HCT116 (cell line): Measurements from ENCODE around the gene KCND2. TPM values are rescaled to one million over a fixed set of nuclear protein-coding genes. Genes with fewer than 3 reads are reported as not detected.

ENCODE experiments used
- ATAC-seq: fragments of 200-7000 bp; cut with Tn5 transposase; 2 replicates; pipeline ENCODE4 v1.9.1; 2020; ENCODE audit warnings: mild to moderate bottlenecking, moderate library complexity
- BruUV-seq: library from RNA; stranded (reverse); fragments of 400-500 nt; replicated peaks from 2 replicates; lab custom pipeline; 2021; lab: Mats Ljungman, UMichigan
- CTCF ChIA-PET: fragments of 300-600 bp; sonication (Branson Sonifier 250); formaldehyde crosslinking; loops from one replicate; lab custom pipeline; 2021; ENCODE audit warnings: antibody characterized with exemption; lab: Charles Lee
- POLR2A ChIA-PET: fragments of 300-600, 350-600 bp; sonication (Branson Sonifier 250); formaldehyde crosslinking; loops from one replicate; lab custom pipeline; 2021; ENCODE audit warnings: antibody characterized with exemption; lab: Charles Lee
- RAD21 ChIA-PET, 2 experiments: fragments of 300-600 bp; sonication (Branson Sonifier 250); formaldehyde crosslinking; loops; one replicate each; lab custom pipeline; 2023; ENCODE audit warnings: low total read pairs in 2 of 2; ENCODE audit not compliant: uncharacterized antibody in 2 of 2, unreplicated experiment in 2 of 2, low non-redundant PET in 1 of 2; lab: Charles Lee
- DNase-seq: peaks from one replicate; pipeline ENCODE4 v3.0.0-alpha.2; 2010; ENCODE audit warnings: low read depth, low spot score
- H2AFZ ChIP-seq: fragments of 200-600 bp; shearing (Covaris generic), sonication (generic); 2 replicates; pipeline ENCODE4 v1.6.1; 2017; ENCODE audit warnings: low read depth, mixed run types, mixed read lengths, antibody characterized with exemption, low read length; ENCODE audit not compliant: poor library complexity, severe bottlenecking
- H3K27ac ChIP-seq: 2 replicates; pipeline ENCODE4 v1.5.1; 2012; ENCODE audit warnings: low read depth, low read length
- H3K27me3 ChIP-seq: fragments of 200-600 bp; sonication (generic); 2 replicates; pipeline ENCODE4 v1.6.1; 2016; ENCODE audit warnings: mixed run types, low read length, mixed read lengths; ENCODE audit not compliant: insufficient read depth
- H3K36me3 ChIP-seq, 2 experiments: fragments of 200-500 bp in 1 of 2; fragments of 200-600 bp in 1 of 2; sonication (Bioruptor generic) in 1 of 2; sonication (generic) in 1 of 2; 2 replicates each; pipeline versions ENCODE4 v1.5.1 to v1.6.1; 2014 to 2016; ENCODE audit warnings: low read length in 2 of 2, inconsistent platforms in 1 of 2, mixed read lengths in 1 of 2, mixed run types in 1 of 2; ENCODE audit not compliant: insufficient read depth in 2 of 2, control insufficient read depth in 1 of 2
- H3K4me1 ChIP-seq, 2 experiments: fragments of 200-600 bp in 1 of 2; sonication (generic) in 1 of 2; 2 replicates each; pipeline versions ENCODE4 v1.5.1 to v1.6.1; 2012 to 2017; ENCODE audit warnings: low read length in 2 of 2, inconsistent platforms in 1 of 2, mild to moderate bottlenecking in 1 of 2, mixed read lengths in 1 of 2, mixed run types in 1 of 2, moderate library complexity in 1 of 2; ENCODE audit not compliant: insufficient read depth in 2 of 2, control insufficient read depth in 1 of 2
- H3K4me2 ChIP-seq: fragments of 200-600 bp; sonication (generic); 2 replicates; pipeline ENCODE4 v1.6.1; 2017; ENCODE audit warnings: mixed run types, low read length, mixed read lengths
- H3K4me3 ChIP-seq, 2 experiments: fragments of 200-600 bp in 1 of 2; sonication (generic) in 1 of 2; replicated peaks in 1 of 2; 2 replicates each; pipeline ENCODE4 v1.5.1; 2011 to 2016; ENCODE audit warnings: low read length in 2 of 2, control low read depth in 1 of 2, low read depth in 1 of 2, mild to moderate bottlenecking in 1 of 2, mixed read lengths in 1 of 2, mixed run types in 1 of 2
- H3K79me2 ChIP-seq: fragments of 200-600 bp; sonication (generic); 2 replicates; pipeline ENCODE4 v1.6.1; 2017; ENCODE audit warnings: mild to moderate bottlenecking, mixed run types, low read length, moderate library complexity, mixed read lengths; ENCODE audit not compliant: insufficient read depth
- H3K9ac ChIP-seq: fragments of 200-600 bp; sonication (generic); 2 replicates; pipeline ENCODE4 v1.6.1; 2016; ENCODE audit warnings: low read length, mixed read lengths
- H3K9me2 ChIP-seq: fragments of 200-600 bp; sonication (generic), shearing (Covaris generic); 2 replicates; pipeline ENCODE4 v1.6.1; 2017; ENCODE audit warnings: mixed run types, mild to moderate bottlenecking, moderate library complexity; ENCODE audit not compliant: insufficient read depth
- H3K9me3 ChIP-seq, 2 experiments: fragments of 200-500 bp in 1 of 2; fragments of 200-600 bp in 1 of 2; sonication (Bioruptor generic) in 1 of 2; sonication (generic) in 1 of 2; 2 replicates each; pipeline ENCODE4 v1.6.1; 2014 to 2017; ENCODE audit warnings: low read length in 2 of 2, mixed read lengths in 2 of 2, inconsistent platforms in 1 of 2, low read depth in 1 of 2, mild to moderate bottlenecking in 1 of 2, mixed run types in 1 of 2, moderate library complexity in 1 of 2; ENCODE audit not compliant: control insufficient read depth in 1 of 2, insufficient read depth in 1 of 2
- H4K20me1 ChIP-seq: fragments of 200-600 bp; sonication (generic), shearing (Covaris generic); 2 replicates; pipeline ENCODE4 v1.6.1; 2017; ENCODE audit warnings: mixed run types, mild to moderate bottlenecking, moderate library complexity; ENCODE audit not compliant: insufficient read depth
- CBX3 ChIP-seq: IDR thresholded peaks from 2 replicates; pipeline ENCODE4 v1.6.1; 2012; ENCODE audit warnings: low read depth
- EGR1 ChIP-seq: IDR thresholded peaks from 2 replicates; pipeline ENCODE4 v1.6.1; 2012; ENCODE audit warnings: low read depth
- EZH2 ChIP-seq: fragments of 200-600 bp; sonication (generic); IDR thresholded peaks from 2 replicates; pipeline ENCODE4 v1.6.1; 2017; ENCODE audit warnings: antibody characterized with exemption, mixed run types
- JUND ChIP-seq: IDR thresholded peaks from 2 replicates; pipeline ENCODE4 v1.6.1; 2012
- MAX ChIP-seq: IDR thresholded peaks from 2 replicates; pipeline ENCODE4 v1.6.1; 2012
- POLR2A ChIP-seq: IDR thresholded peaks from 2 replicates; pipeline ENCODE4 v1.7.0; 2011; ENCODE audit warnings: borderline replicate concordance; ENCODE audit not compliant: insufficient read depth, insufficient read length; ENCODE audit errors: extremely low read depth
- RAD21 ChIP-seq: IDR thresholded peaks from 2 replicates; pipeline ENCODE4 v1.6.1; 2012; ENCODE audit warnings: low read depth, mild to moderate bottlenecking
- REST ChIP-seq: IDR thresholded peaks from 2 replicates; pipeline ENCODE4 v1.6.1; 2012; ENCODE audit warnings: low read depth
- SIN3A ChIP-seq: IDR thresholded peaks from 2 replicates; pipeline ENCODE4 v1.6.1; 2012; ENCODE audit warnings: low read depth
- SP1 ChIP-seq: IDR thresholded peaks from 2 replicates; pipeline ENCODE4 v1.6.1; 2012; ENCODE audit warnings: low read depth
- SRF ChIP-seq: IDR thresholded peaks from 2 replicates; pipeline ENCODE4 v1.6.1; 2012; ENCODE audit warnings: low read depth
- ZFX ChIP-seq: fragments of 450-650 bp; IDR thresholded peaks from 2 replicates; pipeline ENCODE4 v1.6.1; 2017
- ZNF274 ChIP-seq: fragments of 200-500 bp; sonication (Bioruptor generic); IDR thresholded peaks from 2 replicates; pipeline ENCODE4 v1.6.1; 2014; ENCODE audit warnings: mild to moderate bottlenecking, low read depth, low read length, inconsistent platforms
- intact Hi-C: fragments of 100-400 bp; cut with micrococcal nuclease; formaldehyde crosslinking; loops from 2 replicates; pipeline ENCODE4 v1.10.0; 2022
- total RNA-seq: library from RNA; stranded (reverse); gene quantifications from one replicate; pipeline ENCODE4 v1.2.1, GENCODE V29; 2021; ENCODE audit not compliant: unreplicated experiment
- TF ChIP-seq, protein P1 (sequence below), 3 experiments: fragments of 200-600 bp in 1 of 3; sonication (generic) in 1 of 3; IDR thresholded peaks in 2 of 3; conservative IDR thresholded peaks in 1 of 3; 2 replicates each; pipeline ENCODE4 v1.5.1; 2012 to 2017; ENCODE audit warnings: low read depth in 2 of 3, low read length in 2 of 3, antibody characterized with exemption in 1 of 3, borderline replicate concordance in 1 of 3, control low read depth in 1 of 3, mild to moderate bottlenecking in 1 of 3, mixed read lengths in 1 of 3, mixed run types in 1 of 3, moderate library complexity in 1 of 3; ENCODE audit not compliant: insufficient read depth in 1 of 3
- TF ChIP-seq, protein P2 (sequence below): IDR thresholded peaks from 2 replicates; pipeline ENCODE4 v1.6.1; 2011; ENCODE audit warnings: mild to moderate bottlenecking, low read length, moderate library complexity; ENCODE audit not compliant: insufficient replicate concordance; ENCODE audit errors: extremely low read depth

The KCND2 gene
- total RNA-seq, 1 experiment from 2014 or later: 0.05 TPM

DNA sequence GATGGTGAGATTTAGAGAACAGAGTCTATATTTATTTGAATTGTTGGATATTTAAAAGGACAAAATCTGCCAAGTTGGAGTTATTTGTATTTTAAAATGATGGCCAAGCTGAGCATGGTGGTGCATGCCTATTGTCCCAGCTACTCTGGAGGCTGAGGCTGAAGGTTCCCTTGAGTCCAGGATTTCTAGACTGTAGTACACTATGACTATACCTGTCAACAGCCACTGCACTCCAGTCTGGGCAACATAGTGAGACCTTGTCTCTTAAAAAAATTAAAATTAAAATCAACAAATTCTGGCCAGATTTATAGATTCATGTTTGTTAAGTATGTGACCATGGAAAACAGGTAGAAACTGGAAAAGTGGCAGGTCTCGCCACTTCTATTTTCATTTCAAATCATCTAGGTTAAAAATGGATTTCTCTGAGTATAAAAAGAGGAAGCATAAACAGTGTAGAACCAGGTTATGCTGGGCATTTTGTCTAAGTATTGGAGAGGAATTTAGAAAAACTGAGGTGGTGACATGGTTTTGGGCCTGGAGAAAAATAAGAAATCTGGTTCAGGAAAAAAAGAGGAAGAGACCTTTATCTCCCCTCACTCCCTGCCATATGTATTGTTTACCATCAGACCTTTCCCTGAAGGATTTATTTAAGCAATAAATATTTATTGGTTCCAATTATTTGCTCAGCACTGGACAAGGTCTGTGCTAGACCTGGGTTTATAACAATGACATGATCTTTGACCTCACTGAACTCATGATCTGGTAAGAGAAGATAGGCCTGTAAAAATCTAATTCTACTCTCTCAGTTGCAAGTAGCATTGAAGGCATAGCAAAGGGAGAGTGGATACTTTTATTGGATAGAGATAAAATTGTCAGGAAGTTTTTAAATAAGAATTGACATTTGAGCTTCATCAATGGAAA lies 450.8 kb downstream of the KCND2 start:
- no peaks in the 10 kb centered on the region for H3K36me3 ChIP-seq
- intact Hi-C loops: loop anchor here (10.0 kb wide), 2 partner anchors 789 to 1809 kb away; no protein-coding TSS in a partner anchor
- BruUV-seq: no TSS peak
- ChIA-PET RAD21 (no interaction called here), CTCF (interaction anchor here (1.7 to 2.0 kb wide), 2 partner anchors 10 to 788 kb away, joined by 4 to 8 read pairs; no protein-coding TSS in a partner anchor), POLR2A (no interaction called here)
- no peak overlapping the region for H3K9ac ChIP-seq
- H3K9me2 ChIP-seq: no peaks in the 10 kb centered on the region
- no peak overlapping the region for H2AFZ ChIP-seq
- peaks cover 0 to 3% of the 10 kb centered on the region in 2 experiments; a peak in 1 of 4 replicates for H3K4me1 ChIP-seq
- no peak for DNase-seq
- no peak overlapping the region for H3K4me3 ChIP-seq
- no peak for TF ChIP-seq RAD21
- TF ChIP-seq, protein P1, sequence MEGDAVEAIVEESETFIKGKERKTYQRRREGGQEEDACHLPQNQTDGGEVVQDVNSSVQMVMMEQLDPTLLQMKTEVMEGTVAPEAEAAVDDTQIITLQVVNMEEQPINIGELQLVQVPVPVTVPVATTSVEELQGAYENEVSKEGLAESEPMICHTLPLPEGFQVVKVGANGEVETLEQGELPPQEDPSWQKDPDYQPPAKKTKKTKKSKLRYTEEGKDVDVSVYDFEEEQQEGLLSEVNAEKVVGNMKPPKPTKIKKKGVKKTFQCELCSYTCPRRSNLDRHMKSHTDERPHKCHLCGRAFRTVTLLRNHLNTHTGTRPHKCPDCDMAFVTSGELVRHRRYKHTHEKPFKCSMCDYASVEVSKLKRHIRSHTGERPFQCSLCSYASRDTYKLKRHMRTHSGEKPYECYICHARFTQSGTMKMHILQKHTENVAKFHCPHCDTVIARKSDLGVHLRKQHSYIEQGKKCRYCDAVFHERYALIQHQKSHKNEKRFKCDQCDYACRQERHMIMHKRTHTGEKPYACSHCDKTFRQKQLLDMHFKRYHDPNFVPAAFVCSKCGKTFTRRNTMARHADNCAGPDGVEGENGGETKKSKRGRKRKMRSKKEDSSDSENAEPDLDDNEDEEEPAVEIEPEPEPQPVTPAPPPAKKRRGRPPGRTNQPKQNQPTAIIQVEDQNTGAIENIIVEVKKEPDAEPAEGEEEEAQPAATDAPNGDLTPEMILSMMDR (IDR thresholded peaks at IDR 0.05 in 2 of 3, conservative IDR thresholded peaks at IDR 0.05 in 1 of 3; ENCODE audit: borderline replicate concordance in 1 of 3, insufficient read depth in 1 of 3, low read depth in 2 of 3, low read length in 2 of 3): no peak
- TF ChIP-seq ZNF274: no peak
- no peak for TF ChIP-seq REST
- TF ChIP-seq MAX: no peak
- TF ChIP-seq ZFX: no peak
- TF ChIP-seq CBX3: no peak
- TF ChIP-seq, protein P2, sequence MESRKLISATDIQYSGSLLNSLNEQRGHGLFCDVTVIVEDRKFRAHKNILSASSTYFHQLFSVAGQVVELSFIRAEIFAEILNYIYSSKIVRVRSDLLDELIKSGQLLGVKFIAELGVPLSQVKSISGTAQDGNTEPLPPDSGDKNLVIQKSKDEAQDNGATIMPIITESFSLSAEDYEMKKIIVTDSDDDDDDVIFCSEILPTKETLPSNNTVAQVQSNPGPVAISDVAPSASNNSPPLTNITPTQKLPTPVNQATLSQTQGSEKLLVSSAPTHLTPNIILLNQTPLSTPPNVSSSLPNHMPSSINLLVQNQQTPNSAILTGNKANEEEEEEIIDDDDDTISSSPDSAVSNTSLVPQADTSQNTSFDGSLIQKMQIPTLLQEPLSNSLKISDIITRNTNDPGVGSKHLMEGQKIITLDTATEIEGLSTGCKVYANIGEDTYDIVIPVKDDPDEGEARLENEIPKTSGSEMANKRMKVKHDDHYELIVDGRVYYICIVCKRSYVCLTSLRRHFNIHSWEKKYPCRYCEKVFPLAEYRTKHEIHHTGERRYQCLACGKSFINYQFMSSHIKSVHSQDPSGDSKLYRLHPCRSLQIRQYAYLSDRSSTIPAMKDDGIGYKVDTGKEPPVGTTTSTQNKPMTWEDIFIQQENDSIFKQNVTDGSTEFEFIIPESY: no peak
- TF ChIP-seq SIN3A: no peak
- TF ChIP-seq EGR1: no peak
- no peak for TF ChIP-seq SP1
- TF ChIP-seq POLR2A: no peak
- TF ChIP-seq EZH2: no peak
- TF ChIP-seq JUND: no peak
- TF ChIP-seq SRF: no peak
- H3K79me2 ChIP-seq: no peaks in the 10 kb centered on the region
- ATAC-seq: no peak
- no peaks in the 10 kb centered on the region for H4K20me1 ChIP-seq
- no peak overlapping the region for H3K27ac ChIP-seq
- H3K27me3 ChIP-seq: no peaks in the 10 kb centered on the region
- no peak overlapping the region for H3K4me2 ChIP-seq
- H3K9me3 ChIP-seq: no peaks in the 10 kb centered on the region
